Ascending aorta (tissue), 2 donors: ENCODE data around the gene MOB3A. TPM values are rescaled to one million over a fixed set of nuclear protein-coding genes. Genes with fewer than 3 reads are reported as not detected.

Experiments used
- DNase-seq, 2 donors: peaks; one replicate each; pipeline ENCODE4 v3.0.0-alpha.2; 2019; ENCODE audit warnings: low spot score in 2 of 2
- H3K27ac ChIP-seq, 2 donors: fragments of 200-600 bp; sonication (generic); one replicate each; pipeline ENCODE4 v1.5.1; 2016 to 2017; ENCODE audit warnings: mild to moderate bottlenecking in 1 of 2
- H3K27me3 ChIP-seq: fragments of 200-600 bp; sonication (generic); one replicate; pipeline ENCODE4 v1.5.1; 2017
- H3K36me3 ChIP-seq, 2 donors: fragments of 200-600 bp; sonication (generic); one replicate each; pipeline ENCODE4 v1.5.1; 2016
- H3K4me1 ChIP-seq, 2 donors: fragments of 200-600 bp; sonication (generic); one replicate each; pipeline ENCODE4 v1.5.1; 2016 to 2017; ENCODE audit warnings: mild to moderate bottlenecking in 1 of 2
- H3K4me3 ChIP-seq, 2 donors: fragments of 200-600 bp; sonication (generic); one replicate each; pipeline ENCODE4 v1.5.1; 2016 to 2017; ENCODE audit warnings: mild to moderate bottlenecking in 1 of 2
- H3K9me3 ChIP-seq, 2 donors: fragments of 200-600 bp; sonication (generic); one replicate each; pipeline ENCODE4 v1.5.1; 2016
- intact Hi-C: fragments of 100-400 bp; cut with DNase I; formaldehyde crosslinking; loops from one replicate; pipeline ENCODE4 v1.15.1; 2023
- total RNA-seq: library from RNA; depleted of rRNA; stranded (reverse); fragments of >200 nt; gene quantifications from one replicate; pipeline ENCODE4 v1.1.0, GENCODE V29; 2016
- TF ChIP-seq, protein P1 (sequence below), 3 experiments: fragments of 200-600 bp in 2 of 3; fragments of 450-650 bp in 1 of 3; sonication (generic) in 2 of 3; IDR thresholded peaks; one replicate each; pipeline ENCODE4 v1.5.1; 2016 to 2019; ENCODE audit warnings: antibody characterized with exemption in 3 of 3, mild to moderate bottlenecking in 1 of 3, moderate library complexity in 1 of 3

The MOB3A gene
- total RNA-seq, 1 donor from 2014 or later: 44.4 TPM

DNA sequence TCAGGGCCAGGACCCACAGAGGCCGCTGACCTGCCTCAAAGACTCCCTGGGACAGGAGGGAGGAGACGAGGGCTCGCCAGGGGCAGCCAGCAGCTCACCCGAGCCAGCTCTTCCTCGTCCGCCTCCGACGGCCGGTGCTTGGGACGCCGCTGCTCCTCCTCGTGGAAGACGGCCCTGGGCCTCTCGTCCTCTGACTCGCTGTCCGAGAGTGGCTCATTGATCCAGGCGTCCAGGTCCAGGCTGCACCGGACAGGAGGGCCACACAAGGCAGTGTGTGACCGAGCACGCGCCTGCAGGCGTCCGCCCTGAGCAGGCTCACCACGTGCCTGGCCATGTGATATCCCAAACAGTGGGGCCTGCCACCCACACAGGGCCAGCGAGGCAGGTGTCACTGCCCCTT lies 20.4 kb upstream of the MOB3A start:
- H3K9me3 ChIP-seq: no peaks in the 10 kb centered on the region
- intact Hi-C loops: no loop called here
- no peak for DNase-seq
- H3K36me3 ChIP-seq: peaks cover 94 to 96% of the 10 kb centered on the region in 2 donors
- TF ChIP-seq, protein P1, sequence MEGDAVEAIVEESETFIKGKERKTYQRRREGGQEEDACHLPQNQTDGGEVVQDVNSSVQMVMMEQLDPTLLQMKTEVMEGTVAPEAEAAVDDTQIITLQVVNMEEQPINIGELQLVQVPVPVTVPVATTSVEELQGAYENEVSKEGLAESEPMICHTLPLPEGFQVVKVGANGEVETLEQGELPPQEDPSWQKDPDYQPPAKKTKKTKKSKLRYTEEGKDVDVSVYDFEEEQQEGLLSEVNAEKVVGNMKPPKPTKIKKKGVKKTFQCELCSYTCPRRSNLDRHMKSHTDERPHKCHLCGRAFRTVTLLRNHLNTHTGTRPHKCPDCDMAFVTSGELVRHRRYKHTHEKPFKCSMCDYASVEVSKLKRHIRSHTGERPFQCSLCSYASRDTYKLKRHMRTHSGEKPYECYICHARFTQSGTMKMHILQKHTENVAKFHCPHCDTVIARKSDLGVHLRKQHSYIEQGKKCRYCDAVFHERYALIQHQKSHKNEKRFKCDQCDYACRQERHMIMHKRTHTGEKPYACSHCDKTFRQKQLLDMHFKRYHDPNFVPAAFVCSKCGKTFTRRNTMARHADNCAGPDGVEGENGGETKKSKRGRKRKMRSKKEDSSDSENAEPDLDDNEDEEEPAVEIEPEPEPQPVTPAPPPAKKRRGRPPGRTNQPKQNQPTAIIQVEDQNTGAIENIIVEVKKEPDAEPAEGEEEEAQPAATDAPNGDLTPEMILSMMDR (IDR thresholded peaks at IDR 0.05): no peak
- H3K4me1 ChIP-seq: no peaks in the 10 kb centered on the region
- no peak overlapping the region for H3K4me3 ChIP-seq
- no peak overlapping the region for H3K27ac ChIP-seq
- no peaks in the 10 kb centered on the region for H3K27me3 ChIP-seq

DNA sequence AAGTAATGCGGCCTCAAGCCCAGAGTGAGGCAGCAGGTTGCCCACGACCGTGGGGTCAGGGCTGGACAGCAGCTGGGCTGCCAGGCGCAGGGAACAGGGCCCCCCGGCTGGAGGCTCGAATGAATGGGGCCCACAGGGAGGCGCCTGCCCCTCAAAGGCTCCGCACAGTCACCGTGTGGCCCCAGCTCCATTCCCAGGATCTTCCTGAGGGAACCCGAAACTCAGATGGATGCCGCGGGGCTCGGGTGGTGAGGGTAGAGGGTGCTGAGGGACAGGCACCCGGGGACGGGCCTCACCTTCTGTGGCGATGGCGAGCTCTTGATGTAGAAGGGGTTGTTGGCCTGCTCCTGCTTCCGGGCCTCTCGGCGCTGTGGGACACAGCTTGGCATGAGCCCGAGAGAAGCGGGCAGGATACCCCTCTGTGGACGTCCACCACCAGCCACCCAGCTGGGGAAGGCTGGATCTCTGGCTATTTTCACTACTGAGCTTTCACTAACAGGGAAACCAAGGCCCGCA lies 19.8 kb upstream of the MOB3A start:
- Histone ChIP-seq H3K4me1 (no peaks in the 10 kb centered on the region), H3K27ac (no peak overlapping the region), H3K27me3 (no peaks in the 10 kb centered on the region), H3K36me3 (peaks cover 94 to 96% of the 10 kb centered on the region in 2 donors), H3K4me3 (no peak overlapping the region), H3K9me3 (no peaks in the 10 kb centered on the region)
- TF ChIP-seq, protein P1 (IDR thresholded peaks at IDR 0.05): no peak
- no peak for DNase-seq
- intact Hi-C loops: no loop called here

DNA sequence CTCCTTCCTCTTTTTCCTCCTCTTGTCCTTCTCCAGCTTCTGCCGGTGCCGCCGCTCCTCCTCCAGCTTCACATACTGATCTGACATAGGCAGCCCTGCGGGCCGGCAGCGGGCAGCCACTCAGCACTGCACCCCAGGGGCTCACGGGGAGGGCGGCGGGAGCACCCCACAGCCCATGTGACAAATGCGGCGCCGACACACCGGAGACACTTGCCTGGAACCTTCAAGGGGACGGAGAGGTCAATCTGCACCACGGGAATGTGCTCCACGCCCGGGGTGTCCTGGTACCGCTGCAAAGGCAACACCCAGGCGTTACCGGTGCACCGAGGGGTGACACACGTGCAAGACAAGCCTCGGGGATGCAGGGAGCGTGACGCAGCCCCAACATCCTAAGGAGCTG lies 19.2 kb upstream of the MOB3A start:
- Histone ChIP-seq H3K27ac (no peak overlapping the region), H3K9me3 (no peaks in the 10 kb centered on the region), H3K4me1 (no peaks in the 10 kb centered on the region), H3K27me3 (no peaks in the 10 kb centered on the region), H3K36me3 (peaks cover 94 to 96% of the 10 kb centered on the region in 2 donors), H3K4me3 (no peak overlapping the region)
- no peak for DNase-seq
- intact Hi-C loops: no loop called here
- TF ChIP-seq, protein P1 (IDR thresholded peaks at IDR 0.05): no peak

DNA sequence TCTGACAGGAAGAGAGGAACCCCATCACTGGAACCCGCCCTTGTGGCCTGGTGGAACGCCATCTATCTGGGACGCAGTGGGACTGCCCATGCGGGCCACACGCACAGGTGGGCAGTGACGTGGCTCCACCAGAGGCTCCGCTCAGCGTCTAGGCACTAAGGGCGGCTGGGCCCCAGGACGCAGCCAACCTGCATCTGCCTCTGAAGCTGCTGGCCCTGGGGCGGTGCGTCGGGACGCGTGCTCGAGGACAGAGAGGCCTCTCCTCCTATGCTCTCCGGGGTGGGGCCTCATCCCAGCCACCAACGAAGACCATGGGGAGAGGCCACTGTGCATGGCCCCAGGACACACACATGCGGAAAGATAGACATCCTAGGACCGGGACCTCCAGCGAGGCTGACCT lies 18.7 kb upstream of the MOB3A start:
- Histone ChIP-seq H3K4me3 (no peak overlapping the region), H3K9me3 (no peaks in the 10 kb centered on the region), H3K27me3 (no peaks in the 10 kb centered on the region), H3K4me1 (no peaks in the 10 kb centered on the region), H3K27ac (peak overlapping the region in 1 of 2 donors; percentile 34), H3K36me3 (peaks cover 94 to 96% of the 10 kb centered on the region in 2 donors)
- intact Hi-C loops: no loop called here
- DNase-seq: no peak
- TF ChIP-seq, protein P1 (IDR thresholded peaks at IDR 0.05): no peak

DNA sequence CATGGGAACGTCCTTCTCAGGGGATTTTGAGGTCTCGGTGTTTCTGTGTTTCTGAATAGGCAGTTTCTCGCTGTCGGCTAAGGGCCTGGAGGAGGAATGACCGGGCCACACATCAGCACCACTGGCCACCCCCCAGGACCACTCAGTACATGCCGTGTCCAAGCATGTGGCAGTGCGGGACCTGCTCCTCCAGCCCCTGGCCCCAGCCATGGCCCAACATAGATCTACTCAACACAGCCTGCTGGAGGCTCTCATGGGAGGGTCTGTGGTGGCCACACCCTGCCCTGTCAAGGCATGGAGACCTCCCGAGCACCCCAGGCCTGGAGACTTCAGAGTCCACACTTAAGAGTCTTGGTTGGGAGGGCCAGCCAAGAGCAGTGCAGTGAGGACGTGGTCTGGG lies 18.1 kb upstream of the MOB3A start:
- Histone ChIP-seq H3K27ac (peak overlapping the region; percentile 34 to 62), H3K27me3 (no peaks in the 10 kb centered on the region), H3K4me3 (no peak overlapping the region), H3K4me1 (no peaks in the 10 kb centered on the region), H3K9me3 (no peaks in the 10 kb centered on the region), H3K36me3 (peaks cover 96 to 100% of the 10 kb centered on the region in 2 donors)
- TF ChIP-seq, protein P1 (IDR thresholded peaks at IDR 0.05): no peak
- intact Hi-C loops: no loop called here
- DNase-seq: no peak
